Neuronal stem cell (in vitro differentiated cells): Measurements from ENCODE around the gene PCDHGA6.
"Not testable (repeated sequence)": the region's sequence is repeated elsewhere in the genome, so short reads cannot be mapped to it uniquely, and the experiment has no call there.

Experiments used
- DNase-seq: peaks from one replicate; pipeline ENCODE4 v3.0.0-alpha.2; 2013; ENCODE audit warnings: low spot score
- H2AFZ ChIP-seq: one replicate; pipeline ENCODE4 v1.6.1; 2013; ENCODE audit warnings: mild to moderate bottlenecking, low read length, inconsistent platforms
- H2AK5ac ChIP-seq: 2 replicates; pipeline ENCODE4 v1.6.1; 2013; ENCODE audit warnings: low read depth, mild to moderate bottlenecking, inconsistent platforms, low read length, moderate library complexity, mixed read lengths
- H2BK120ac ChIP-seq: 2 replicates; pipeline ENCODE4 v1.6.1; 2013; ENCODE audit warnings: low read depth, mild to moderate bottlenecking, inconsistent platforms, low read length, moderate library complexity, mixed read lengths
- H2BK12ac ChIP-seq: one replicate; pipeline ENCODE4 v1.6.1; 2013; ENCODE audit warnings: low read length, inconsistent platforms
- H2BK15ac ChIP-seq: 2 replicates; pipeline ENCODE4 v1.6.1; 2013; ENCODE audit warnings: mild to moderate bottlenecking, low read length, inconsistent platforms, mixed read lengths
- H2BK5ac ChIP-seq: one replicate; pipeline ENCODE4 v1.6.1; 2013; ENCODE audit warnings: inconsistent platforms, mild to moderate bottlenecking, low read length, moderate library complexity
- H3K14ac ChIP-seq: one replicate; pipeline ENCODE4 v1.6.1; 2013; ENCODE audit warnings: low read length, inconsistent platforms
- H3K18ac ChIP-seq: 2 replicates; pipeline ENCODE4 v1.6.1; 2013; ENCODE audit warnings: low read length, inconsistent platforms
- H3K23ac ChIP-seq: 2 replicates; pipeline ENCODE4 v1.6.1; 2013; ENCODE audit warnings: low read depth, mild to moderate bottlenecking, mixed read lengths, low read length, inconsistent platforms; ENCODE audit not compliant: poor library complexity
- H3K27ac ChIP-seq: replicated peaks from 3 replicates; pipeline ENCODE4 v1.5.1; 2013; ENCODE audit warnings: low read length, inconsistent platforms
- H3K27me3 ChIP-seq, 3 experiments: 2 replicates each; pipeline ENCODE4 v1.6.1; 2013; ENCODE audit warnings: low read length in 3 of 3, mild to moderate bottlenecking in 2 of 3, inconsistent platforms in 1 of 3, low read depth in 1 of 3, mixed read lengths in 1 of 3, moderate library complexity in 1 of 3; ENCODE audit not compliant: control insufficient read depth in 3 of 3, insufficient read depth in 3 of 3
- H3K36me3 ChIP-seq, 2 donors: replicated peaks in 1 of 2; 2 replicates each; pipeline ENCODE4 v1.6.1; 2013; ENCODE audit warnings: low read length in 2 of 2; ENCODE audit not compliant: control insufficient read depth in 2 of 2, insufficient read depth in 2 of 2
- H3K4ac ChIP-seq: 2 replicates; pipeline ENCODE4 v1.6.1; 2013; ENCODE audit warnings: inconsistent platforms, mild to moderate bottlenecking, low read length, moderate library complexity
- H3K4me1 ChIP-seq, 2 donors: 1 replicate in 1 of 2; 2 replicates in 1 of 2; pipeline ENCODE4 v1.6.1; 2013; ENCODE audit warnings: low read length in 2 of 2, low read depth in 1 of 2; ENCODE audit not compliant: control insufficient read depth in 2 of 2, insufficient read depth in 1 of 2
- H3K4me2 ChIP-seq: one replicate; pipeline ENCODE4 v1.6.1; 2013; ENCODE audit warnings: mild to moderate bottlenecking, low read length, inconsistent platforms; ENCODE audit not compliant: insufficient read depth, poor library complexity, severe bottlenecking
- H3K4me3 ChIP-seq, 2 donors: 2 replicates each; pipeline ENCODE4 v1.5.1; 2013; ENCODE audit warnings: low read length in 2 of 2, mild to moderate bottlenecking in 2 of 2, inconsistent platforms in 1 of 2, moderate library complexity in 1 of 2
- H3K79me1 ChIP-seq: one replicate; pipeline ENCODE4 v1.6.1; 2013; ENCODE audit warnings: low read depth, mild to moderate bottlenecking, inconsistent platforms, low read length, moderate library complexity
- H3K9ac ChIP-seq: one replicate; pipeline ENCODE4 v1.6.1; 2013; ENCODE audit warnings: mild to moderate bottlenecking, low read depth, low read length, inconsistent platforms; ENCODE audit not compliant: poor library complexity
- H3K9me3 ChIP-seq, 2 donors: replicated peaks in 1 of 2; 2 replicates each; pipeline versions ENCODE3 to v1.6.1; 2013; ENCODE audit warnings: low read length in 2 of 2, mild to moderate bottlenecking in 2 of 2, inconsistent platforms in 1 of 2, low read depth in 1 of 2, mixed read lengths in 1 of 2, moderate library complexity in 1 of 2; ENCODE audit not compliant: control insufficient read depth in 2 of 2, insufficient read depth in 1 of 2
- H4K8ac ChIP-seq: one replicate; pipeline ENCODE4 v1.6.1; 2013; ENCODE audit warnings: low read depth, mild to moderate bottlenecking, inconsistent platforms, low read length, moderate library complexity
- H4K91ac ChIP-seq: one replicate; pipeline ENCODE4 v1.6.1; 2013; ENCODE audit warnings: low read length, low read depth, mild to moderate bottlenecking, inconsistent platforms; ENCODE audit not compliant: poor library complexity
- WGBS, 2 donors: extraction: QIAGEN DNeasy Blood & Tissue Kit; methylation state at CpG; one replicate each; pipeline ENCODE4 v1.1.7; 2013; ENCODE audit warnings: missing lambda C conversion rate in 2 of 2, mixed read lengths in 1 of 2; ENCODE audit not compliant: insufficient read length in 2 of 2, insufficient replicate concordance in 1 of 2; ENCODE audit errors: extremely low coverage in 2 of 2; 5-methylcytosine and 5-hydroxymethylcytosine counted together

The PCDHGA6 gene

DNA sequence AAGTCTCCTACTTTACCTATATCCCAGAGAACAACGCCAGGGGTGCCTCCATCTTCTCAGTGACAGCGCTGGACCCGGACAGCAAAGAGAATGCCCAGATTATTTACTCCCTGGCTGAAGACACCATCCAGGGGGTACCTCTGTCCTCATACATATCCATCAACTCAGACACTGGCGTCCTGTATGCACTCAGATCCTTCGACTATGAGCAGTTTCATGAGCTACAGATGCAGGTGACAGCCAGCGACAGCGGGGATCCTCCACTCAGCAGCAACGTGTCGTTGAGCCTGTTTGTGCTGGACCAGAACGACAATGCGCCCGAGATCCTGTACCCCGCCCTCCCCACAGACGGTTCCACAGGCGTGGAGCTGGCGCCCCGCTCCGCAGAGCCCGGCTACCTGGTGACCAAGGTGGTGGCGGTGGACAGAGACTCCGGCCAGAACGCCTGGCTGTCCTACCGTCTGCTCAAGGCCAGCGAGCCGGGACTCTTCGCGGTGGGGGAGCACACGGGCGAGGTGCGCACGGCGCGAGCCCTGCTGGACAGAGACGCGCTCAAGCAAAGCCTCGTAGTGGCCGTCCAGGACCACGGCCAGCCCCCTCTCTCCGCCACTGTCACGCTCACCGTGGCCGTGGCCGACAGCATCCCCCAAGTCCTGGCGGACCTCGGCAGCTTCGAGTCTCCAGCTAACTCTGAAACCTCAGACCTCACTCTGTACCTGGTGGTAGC lies 41.0 kb downstream of the PCDHGA6 start:
- not testable (repeated sequence) for H2AK5ac ChIP-seq, H3K23ac ChIP-seq, H3K27ac ChIP-seq, DNase-seq, H2BK120ac ChIP-seq, H3K27me3 ChIP-seq, H4K91ac ChIP-seq, H2BK15ac ChIP-seq, H2BK12ac ChIP-seq, H4K8ac ChIP-seq, H3K14ac ChIP-seq, H2BK5ac ChIP-seq, H3K4ac ChIP-seq, H3K18ac ChIP-seq, H2AFZ ChIP-seq, H3K9ac ChIP-seq, H3K4me3 ChIP-seq, H3K4me2 ChIP-seq, H3K79me1 ChIP-seq, H3K4me1 ChIP-seq
- H3K9me3 ChIP-seq = peaks cover 54 to 96% of the 10 kb centered on the region in 2 donors
- H3K36me3 ChIP-seq = peaks cover 32 to 64% of the 10 kb centered on the region in 2 donors
- WGBS, 2 donors = no CpG with 5 or more reads among the region's 46 CpGs

- H3K18ac ChIP-seq, H3K4me1 ChIP-seq, H3K4ac ChIP-seq, H2AK5ac ChIP-seq, H2BK5ac ChIP-seq, H3K9ac ChIP-seq, H3K14ac ChIP-seq, H2BK120ac ChIP-seq, H2BK12ac ChIP-seq, H3K4me3 ChIP-seq, H2BK15ac ChIP-seq, H3K4me2 ChIP-seq, H3K27ac ChIP-seq, H4K91ac ChIP-seq, H2AFZ ChIP-seq, H3K27me3 ChIP-seq, H3K79me1 ChIP-seq, H4K8ac ChIP-seq, DNase-seq, H3K23ac ChIP-seq: not testable (repeated sequence)
- no CpG with 5 or more reads among the region's 24 CpGs for WGBS, 2 donors
- Histone ChIP-seq H3K36me3 (peaks cover 32 to 66% of the 10 kb centered on the region in 2 donors), H3K9me3 (peaks cover 53 to 96% of the 10 kb centered on the region in 2 donors)
Observed at GRCh38 chr5:141415275-141415618, 41.6 kb downstream of the PCDHGA6 start.

DNA sequence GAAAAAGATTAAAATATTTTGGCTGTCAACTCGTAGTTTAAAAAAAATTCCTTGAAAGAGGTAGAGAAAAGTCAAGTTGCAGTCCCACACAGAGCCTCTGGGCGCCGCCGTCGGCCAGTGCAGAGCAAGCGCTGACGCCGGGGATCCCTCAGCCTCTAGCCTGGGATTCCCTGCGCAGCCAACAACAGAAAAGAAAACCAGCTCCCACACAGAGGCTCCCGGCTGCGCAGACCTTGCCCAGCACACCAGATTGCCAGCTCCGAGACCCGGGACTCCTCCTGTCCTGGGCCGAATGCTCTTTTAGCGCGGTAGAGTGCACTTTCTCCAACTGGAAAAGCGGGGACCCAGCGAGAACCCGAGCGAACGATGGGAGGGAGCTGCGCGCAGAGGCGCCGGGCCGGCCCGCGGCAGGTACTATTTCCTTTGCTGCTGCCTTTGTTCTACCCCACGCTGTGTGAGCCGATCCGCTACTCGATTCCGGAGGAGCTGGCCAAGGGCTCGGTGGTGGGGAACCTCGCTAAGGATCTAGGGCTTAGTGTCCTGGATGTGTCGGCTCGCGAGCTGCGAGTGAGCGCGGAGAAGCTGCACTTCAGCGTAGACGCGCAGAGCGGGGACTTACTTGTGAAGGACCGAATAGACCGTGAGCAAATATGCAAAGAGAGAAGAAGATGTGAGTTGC lies 43.9 kb downstream of the PCDHGA6 start, which contains the start of gene PCDHGB7:
TSS of gene PCDHGB7 (plus strand) at position 184 of the 679 bp plus-strand sequence. CDS start at position 367, 183 bp downstream.
- H3K4me1 ChIP-seq, H3K14ac ChIP-seq, H4K91ac ChIP-seq, H3K27me3 ChIP-seq, H2AK5ac ChIP-seq, H2BK5ac ChIP-seq, H3K23ac ChIP-seq, H3K79me1 ChIP-seq, H4K8ac ChIP-seq, H3K4me2 ChIP-seq, H2BK15ac ChIP-seq, H3K27ac ChIP-seq, H2BK120ac ChIP-seq, H2BK12ac ChIP-seq, H3K9ac ChIP-seq, H3K4ac ChIP-seq: not testable (repeated sequence)
- peak; percentile 38 for DNase-seq
- WGBS, 2 donors = no CpG with 5 or more reads among the region's 47 CpGs
- Histone ChIP-seq H3K9me3 (peaks cover 62 to 97% of the 10 kb centered on the region in 2 donors), H3K4me3 (peak within 1 kb of the TSS; percentile 45 to 71), H3K36me3 (peaks cover 47 to 71% of the 10 kb centered on the region in 2 donors), H3K18ac (peak within 1 kb of the TSS; percentile 54), H2AFZ (peak within 1 kb of the TSS; percentile 55)
